Transverse colon (tissue), 4 donors: ENCODE measurements around the gene MYLK. TPM values are rescaled to one million over a fixed set of nuclear protein-coding genes. Genes with fewer than 3 reads are reported as not detected.

Experiments used
- DNase-seq: peaks from one replicate; pipeline ENCODE4 v3.0.0-alpha.2; 2019
- H3K27ac ChIP-seq, 4 donors: fragments of 200-600 bp; sonication (generic); 2 replicates each; pipeline ENCODE4 v1.5.1; 2016 to 2018; ENCODE audit warnings: inconsistent platforms in 4 of 4
- H3K27me3 ChIP-seq: fragments of 200-600 bp; sonication (generic); 2 replicates; pipeline ENCODE4 v1.5.1; 2017; ENCODE audit warnings: inconsistent platforms
- H3K36me3 ChIP-seq, 4 donors: fragments of 200-600 bp; sonication (generic); 2 replicates each; pipeline ENCODE4 v1.5.1; 2017 to 2019; ENCODE audit warnings: inconsistent platforms in 4 of 4
- H3K4me1 ChIP-seq, 4 donors: fragments of 200-600 bp; sonication (generic); 2 replicates each; pipeline ENCODE4 v1.5.1; 2017 to 2020; ENCODE audit warnings: inconsistent platforms in 4 of 4
- H3K4me3 ChIP-seq, 4 donors: fragments of 200-600 bp; sonication (generic); 1 replicate in 1 of 4; 2 replicates in 3 of 4; pipeline versions ENCODE4 v1.5.1 to v1.6.1; 2017 to 2019; ENCODE audit warnings: inconsistent platforms in 4 of 4
- H3K9me3 ChIP-seq, 2 donors: fragments of 200-600 bp; sonication (generic); 2 replicates each; pipeline ENCODE4 v1.5.1; 2017 to 2019; ENCODE audit warnings: inconsistent platforms in 2 of 2
- EP300 ChIP-seq: sonication (generic); formaldehyde crosslinking; IDR thresholded peaks from one replicate; pipeline ENCODE4 v1.6.1; 2017; ENCODE audit warnings: antibody characterized with exemption, low read depth
- POLR2A ChIP-seq: fragments of 450-650 bp; IDR thresholded peaks from one replicate; pipeline ENCODE4 v1.6.1; 2016; ENCODE audit warnings: antibody characterized with exemption, mild to moderate bottlenecking, moderate library complexity
- POLR2AphosphoS5 ChIP-seq, 3 donors: sonication (generic); formaldehyde crosslinking; IDR thresholded peaks; one replicate each; pipeline ENCODE4 v1.6.1; 2016; ENCODE audit warnings: antibody characterized with exemption in 3 of 3
- WGBS, 2 donors: methylation state at CpG; one replicate each; pipeline ENCODE4 v1.1.5; 2018; ENCODE audit warnings: low coverage in 1 of 2; 5-methylcytosine and 5-hydroxymethylcytosine counted together
- in situ Hi-C, 4 donors: fragments of 200-750 bp; cut with MboI; loops; one replicate each; pipeline versions ENCODE4 v1.15.0 to v1.15.1; 2017; ENCODE audit warnings: low sequenced_read_pairs in 3 of 4, low pct_ligation_motif_present in 1 of 4, low pct_unique_long_range_greater_than_20kb in 1 of 4
- intact Hi-C: fragments of 100-400 bp; cut with DNase I; formaldehyde crosslinking; loops from one replicate; pipeline ENCODE4 v1.15.1; 2023; ENCODE audit warnings: low total_unique reads
- total RNA-seq, 4 donors: library from RNA; depleted of rRNA; stranded (reverse); fragments of >200 nt; gene quantifications; one replicate each; pipeline ENCODE4 v1.1.0, GENCODE V29; 2016
- TF ChIP-seq, protein P1 (sequence below), 5 experiments: fragments of 200-600 bp in 3 of 5; fragments of 450-650 bp in 2 of 5; sonication (generic) in 3 of 5; IDR thresholded peaks; 1 replicate in 2 of 5; 2 replicates in 3 of 5; pipeline ENCODE4 v1.5.1; 2016 to 2017; ENCODE audit warnings: antibody characterized with exemption in 5 of 5, inconsistent platforms in 3 of 5, mild to moderate bottlenecking in 2 of 5, moderate library complexity in 1 of 5

The MYLK gene
- total RNA-seq, 4 donors from 2014 or later, result 230 to 527 (median 349) TPM

DNA sequence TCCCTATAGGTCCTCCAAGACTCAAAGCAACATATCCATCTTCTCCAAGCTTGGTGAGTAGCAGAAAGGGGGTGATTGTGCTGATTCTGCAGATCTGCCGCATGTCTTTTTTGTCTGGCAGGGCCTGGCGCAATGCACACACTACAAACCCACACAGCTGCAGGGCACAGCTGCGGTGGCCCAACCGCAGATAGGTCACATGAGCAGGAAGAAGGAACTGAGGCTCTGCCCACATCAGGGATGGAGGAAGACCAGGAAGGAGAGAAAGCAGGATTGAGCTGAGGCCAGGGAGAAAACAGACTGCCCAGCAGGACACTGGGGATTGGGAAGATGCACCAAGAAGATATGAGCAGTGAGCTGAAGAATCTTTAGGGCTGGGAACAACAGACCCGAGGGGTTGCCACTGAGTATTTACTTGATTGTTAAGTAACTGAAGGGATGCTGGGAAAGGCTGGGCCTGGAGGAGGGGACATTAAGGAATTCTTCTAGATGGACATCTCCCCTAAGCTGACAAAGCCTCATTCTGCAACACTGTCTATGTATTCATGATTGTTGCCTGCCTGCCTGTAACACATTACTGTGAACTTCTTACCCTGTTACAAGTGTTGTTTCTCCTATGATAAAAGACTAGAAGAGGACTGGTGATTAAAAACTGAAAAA lies 126.7 kb downstream of the MYLK start:
- intact Hi-C loops, result no loop called here
- DNase-seq, result peak; percentile 37
- Histone ChIP-seq H3K36me3 (no peaks in the 10 kb centered on the region), H3K27me3 (no peaks in the 10 kb centered on the region), H3K4me3 (no peak overlapping the region), H3K9me3 (no peaks in the 10 kb centered on the region), H3K4me1 (peaks cover 0 to 49% (median 21%) of the 10 kb centered on the region in 4 donors), H3K27ac (peak overlapping the region in 2 of 4 donors; percentile 2 to 35)
- 41 to 43% methylated on average over 1 to 5 of the region's 5 CpGs for WGBS, 2 donors
- in situ Hi-C loops, result no loop called here
- TF ChIP-seq POLR2AphosphoS5 (IDR thresholded peaks at IDR 0.05), result peak in 1 of 3 donors; percentile 23
- TF ChIP-seq, protein P1, sequence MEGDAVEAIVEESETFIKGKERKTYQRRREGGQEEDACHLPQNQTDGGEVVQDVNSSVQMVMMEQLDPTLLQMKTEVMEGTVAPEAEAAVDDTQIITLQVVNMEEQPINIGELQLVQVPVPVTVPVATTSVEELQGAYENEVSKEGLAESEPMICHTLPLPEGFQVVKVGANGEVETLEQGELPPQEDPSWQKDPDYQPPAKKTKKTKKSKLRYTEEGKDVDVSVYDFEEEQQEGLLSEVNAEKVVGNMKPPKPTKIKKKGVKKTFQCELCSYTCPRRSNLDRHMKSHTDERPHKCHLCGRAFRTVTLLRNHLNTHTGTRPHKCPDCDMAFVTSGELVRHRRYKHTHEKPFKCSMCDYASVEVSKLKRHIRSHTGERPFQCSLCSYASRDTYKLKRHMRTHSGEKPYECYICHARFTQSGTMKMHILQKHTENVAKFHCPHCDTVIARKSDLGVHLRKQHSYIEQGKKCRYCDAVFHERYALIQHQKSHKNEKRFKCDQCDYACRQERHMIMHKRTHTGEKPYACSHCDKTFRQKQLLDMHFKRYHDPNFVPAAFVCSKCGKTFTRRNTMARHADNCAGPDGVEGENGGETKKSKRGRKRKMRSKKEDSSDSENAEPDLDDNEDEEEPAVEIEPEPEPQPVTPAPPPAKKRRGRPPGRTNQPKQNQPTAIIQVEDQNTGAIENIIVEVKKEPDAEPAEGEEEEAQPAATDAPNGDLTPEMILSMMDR (IDR thresholded peaks at IDR 0.05), result no peak

DNA sequence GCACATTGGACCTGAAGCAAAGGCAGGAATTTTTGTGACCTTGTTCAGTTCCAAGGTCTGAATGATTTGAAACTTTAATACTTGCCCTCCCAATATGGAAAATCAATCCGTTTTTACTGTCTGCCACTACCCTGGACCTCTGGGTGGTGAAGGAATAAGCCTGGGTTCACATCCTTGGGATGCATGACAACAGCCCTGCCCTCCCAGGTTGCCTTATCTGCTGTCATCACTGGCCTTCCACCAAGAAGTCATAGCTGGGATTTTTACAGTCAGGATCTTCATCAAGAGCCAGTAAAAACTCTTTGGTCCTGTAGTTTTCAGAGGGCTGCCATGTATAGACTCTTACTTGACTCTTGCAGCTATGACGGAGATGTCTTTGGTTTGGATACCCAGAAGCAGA lies 128.6 kb downstream of the MYLK start:
- no peak overlapping the region for H3K4me3 ChIP-seq
- no peak for DNase-seq
- WGBS, 2 donors, result 33 to 74% methylated on average over 1 to 2 of the region's 2 CpGs
- peak overlapping the region; percentile 29 to 57 (median 46) for H3K27ac ChIP-seq
- peaks cover 0 to 53% (median 23%) of the 10 kb centered on the region in 4 donors for H3K4me1 ChIP-seq
- no peak for TF ChIP-seq POLR2AphosphoS5 (IDR thresholded peaks at IDR 0.05)
- no peaks in the 10 kb centered on the region for H3K9me3 ChIP-seq
- in situ Hi-C loops, result no loop called here
- no peaks in the 10 kb centered on the region for H3K36me3 ChIP-seq
- intact Hi-C loops, result no loop called here
- no peaks in the 10 kb centered on the region for H3K27me3 ChIP-seq

DNA sequence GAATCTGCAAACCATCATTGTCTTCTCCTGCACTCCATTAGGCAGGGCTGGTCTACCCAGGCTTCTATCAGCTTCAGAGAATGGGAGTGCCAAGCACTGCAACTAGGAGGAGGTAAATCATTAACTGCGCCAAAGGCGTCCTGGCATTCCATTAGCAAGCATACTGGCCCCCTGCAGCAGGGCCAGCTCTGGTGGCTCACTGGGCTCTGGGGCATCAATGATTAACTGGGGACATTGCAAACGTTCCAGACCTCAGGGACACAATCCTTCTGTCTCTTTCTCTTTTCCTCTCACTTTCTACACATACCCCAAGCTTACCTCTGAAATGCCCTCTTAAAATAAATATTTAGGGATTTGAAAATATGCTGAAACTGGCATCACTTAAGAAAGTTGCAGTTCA lies 129.0 kb downstream of the MYLK start:
- 43 to 46% methylated on average over 3 of the region's 3 CpGs for WGBS, 2 donors
- peaks cover 0 to 57% (median 26%) of the 10 kb centered on the region in 4 donors for H3K4me1 ChIP-seq

DNA sequence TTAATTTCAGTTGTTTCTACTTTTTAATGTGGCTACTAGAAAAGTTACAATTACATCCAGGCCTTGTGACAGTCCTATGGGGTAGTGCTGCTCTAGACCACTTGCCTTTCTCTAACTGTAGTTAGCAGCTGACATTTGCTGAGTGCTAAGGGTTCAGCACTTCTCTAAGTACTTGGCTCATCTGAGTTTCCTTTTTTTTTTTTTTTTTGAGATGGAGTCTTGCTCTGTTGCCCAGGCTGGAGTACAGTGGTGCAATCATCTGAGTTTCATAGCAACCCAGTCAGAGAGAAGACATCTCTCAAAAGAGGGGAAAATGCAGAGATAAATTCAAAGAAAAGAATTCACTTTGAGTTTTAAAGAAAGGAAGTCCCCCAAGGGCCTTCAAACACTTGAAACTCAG lies 130.8 kb downstream of the MYLK start:
- TF ChIP-seq EP300, result no peak
- TF ChIP-seq, protein P1 (IDR thresholded peaks at IDR 0.05), result no peak
- no peak for TF ChIP-seq POLR2AphosphoS5 (IDR thresholded peaks at IDR 0.05)
- no peak for TF ChIP-seq POLR2A
- in situ Hi-C loops (no loop called here), intact Hi-C loops (no loop called here)
- Histone ChIP-seq H3K4me3 (no peak overlapping the region), H3K36me3 (no peaks in the 10 kb centered on the region), H3K4me1 (peaks cover 0 to 56% (median 26%) of the 10 kb centered on the region in 4 donors), H3K27me3 (no peaks in the 10 kb centered on the region), H3K9me3 (no peaks in the 10 kb centered on the region), H3K27ac (no peak overlapping the region)
- no peak for DNase-seq

More for the DNA sequence above, 129.0 kb downstream of the MYLK start:
- H3K36me3 ChIP-seq, result no peaks in the 10 kb centered on the region
- in situ Hi-C loops (no loop called here), intact Hi-C loops (no loop called here)
- no peak overlapping the region for H3K4me3 ChIP-seq
- peak in 1 of 3 donors; percentile 26 for TF ChIP-seq POLR2AphosphoS5 (IDR thresholded peaks at IDR 0.05)
- TF ChIP-seq, protein P1 (IDR thresholded peaks at IDR 0.05), result no peak
- peak overlapping the region; percentile 29 to 57 (median 46) for H3K27ac ChIP-seq
- H3K9me3 ChIP-seq, result no peaks in the 10 kb centered on the region
- peak; percentile 68 for DNase-seq
- H3K27me3 ChIP-seq, result no peaks in the 10 kb centered on the region

DNA sequence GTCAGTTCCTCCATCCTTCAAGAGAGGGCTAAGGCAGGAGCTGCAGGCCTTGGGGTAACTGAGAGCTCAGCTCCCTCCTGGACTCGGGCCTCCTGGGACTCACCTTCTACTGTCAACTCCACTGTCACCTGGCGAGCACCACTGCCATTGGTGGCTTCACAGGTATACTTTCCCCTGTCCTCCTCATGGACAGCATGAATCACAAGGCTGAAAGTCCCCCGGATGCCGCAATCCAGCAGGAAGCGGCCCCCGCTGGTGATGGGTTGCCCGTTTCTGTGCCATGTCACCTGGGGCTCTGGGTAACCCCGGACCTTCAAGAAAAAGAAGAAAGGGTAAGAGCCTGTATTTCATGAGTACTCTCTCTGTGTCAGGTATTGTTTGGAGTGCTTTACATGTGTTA lies 131.9 kb downstream of the MYLK start:
- in situ Hi-C loops, result no loop called here

More for the DNA sequence above, 131.9 kb downstream of the MYLK start:
- no peak for TF ChIP-seq POLR2AphosphoS5 (IDR thresholded peaks at IDR 0.05)
- TF ChIP-seq, protein P1 (IDR thresholded peaks at IDR 0.05), result no peak
- no peak for TF ChIP-seq POLR2A
- TF ChIP-seq EP300, result no peak
- Histone ChIP-seq H3K36me3 (no peaks in the 10 kb centered on the region), H3K27ac (no peak overlapping the region), H3K4me3 (no peak overlapping the region), H3K4me1 (peaks cover 0 to 46% (median 21%) of the 10 kb centered on the region in 4 donors), H3K27me3 (no peaks in the 10 kb centered on the region), H3K9me3 (no peaks in the 10 kb centered on the region)
- intact Hi-C loops, result no loop called here
- 94 to 100% methylated on average over 5 to 8 of the region's 8 CpGs for WGBS, 2 donors
- DNase-seq, result no peak
